CD1c-positive myeloid dendritic cell (primary cell): ENCODE results near the gene MYOZ3.

Source experiments
- DNase-seq: peaks from one replicate; pipeline ENCODE4 v3.0.0-alpha.2; 2016; ENCODE audit errors: extremely low spot score

The MYOZ3 gene

DNA sequence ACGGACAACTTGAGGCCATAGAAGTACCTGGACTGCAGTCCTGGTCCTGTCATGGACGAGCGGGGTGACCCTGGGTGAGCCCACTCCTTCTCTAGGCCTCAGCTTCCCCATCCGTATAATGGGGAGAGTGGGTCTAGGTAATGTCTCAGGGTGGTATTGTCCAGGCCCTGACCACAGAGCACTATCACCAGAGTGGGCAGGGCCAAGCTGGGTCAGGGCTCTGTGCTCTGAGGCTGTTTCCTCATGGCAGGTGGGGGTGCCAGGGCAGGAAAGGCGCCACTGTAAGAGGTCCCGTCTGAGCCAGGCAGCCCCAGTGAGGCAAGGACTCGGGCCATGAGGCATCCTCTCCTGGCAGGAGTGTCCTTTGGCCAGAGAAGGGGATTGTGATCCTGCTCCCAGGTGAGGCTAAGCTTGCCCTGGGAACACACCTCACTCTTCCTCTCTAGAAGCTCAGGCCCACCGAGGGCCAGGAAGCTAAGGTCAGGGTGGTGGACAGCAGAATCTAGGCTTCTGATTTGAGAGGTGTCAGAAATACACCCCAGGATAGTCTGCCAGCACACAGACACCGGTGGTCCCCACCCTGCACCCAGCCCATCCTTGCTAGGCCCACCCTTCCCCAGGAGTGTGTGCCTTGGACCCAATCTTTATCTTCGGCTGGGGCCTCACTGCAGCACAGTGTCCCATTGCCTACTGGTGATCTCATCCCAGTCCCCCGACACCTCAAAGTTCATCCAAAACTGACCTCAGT, 1.5 kb upstream of the MYOZ3 start:
- no peak for DNase-seq

DNA sequence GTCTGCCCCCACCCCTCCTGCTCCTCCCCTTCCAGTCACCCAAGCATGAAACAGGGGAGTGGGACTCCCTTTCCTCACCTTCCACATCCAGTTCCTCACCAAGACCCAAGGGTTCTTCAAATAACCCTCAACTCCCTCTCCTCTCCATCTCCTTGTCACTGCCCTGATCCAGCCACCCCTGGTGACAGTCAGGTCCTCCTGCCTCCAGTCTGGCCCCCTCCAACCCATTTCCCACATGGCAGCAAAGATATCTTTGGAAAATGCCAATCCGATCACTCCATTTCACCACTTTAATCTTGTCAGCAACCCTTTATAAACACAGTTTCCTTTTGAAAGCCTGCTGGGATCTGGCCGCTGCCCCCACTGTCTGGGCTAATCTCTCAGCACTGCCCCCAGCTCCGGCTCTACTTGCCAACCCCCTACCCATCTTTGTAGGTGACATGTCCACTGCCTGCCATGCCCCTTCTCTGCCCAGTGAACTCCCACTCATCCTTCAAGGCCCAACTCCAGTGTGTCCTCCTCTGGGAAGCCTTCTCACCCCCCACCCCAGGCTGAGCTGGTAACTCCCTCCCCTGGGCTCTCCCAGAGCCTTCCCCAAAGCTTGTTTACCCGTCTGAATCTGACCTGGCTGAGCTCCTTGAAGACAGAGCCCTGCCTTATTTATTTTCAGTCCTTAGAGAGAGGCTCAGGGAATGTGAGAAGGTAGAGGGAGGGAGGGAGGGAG, 781 bp upstream of the MYOZ3 start:
- no peak for DNase-seq

- no peak for DNase-seq
Observed at GRCh38 chr5:150661821-150662596, 958 bp downstream of the MYOZ3 start.

DNA sequence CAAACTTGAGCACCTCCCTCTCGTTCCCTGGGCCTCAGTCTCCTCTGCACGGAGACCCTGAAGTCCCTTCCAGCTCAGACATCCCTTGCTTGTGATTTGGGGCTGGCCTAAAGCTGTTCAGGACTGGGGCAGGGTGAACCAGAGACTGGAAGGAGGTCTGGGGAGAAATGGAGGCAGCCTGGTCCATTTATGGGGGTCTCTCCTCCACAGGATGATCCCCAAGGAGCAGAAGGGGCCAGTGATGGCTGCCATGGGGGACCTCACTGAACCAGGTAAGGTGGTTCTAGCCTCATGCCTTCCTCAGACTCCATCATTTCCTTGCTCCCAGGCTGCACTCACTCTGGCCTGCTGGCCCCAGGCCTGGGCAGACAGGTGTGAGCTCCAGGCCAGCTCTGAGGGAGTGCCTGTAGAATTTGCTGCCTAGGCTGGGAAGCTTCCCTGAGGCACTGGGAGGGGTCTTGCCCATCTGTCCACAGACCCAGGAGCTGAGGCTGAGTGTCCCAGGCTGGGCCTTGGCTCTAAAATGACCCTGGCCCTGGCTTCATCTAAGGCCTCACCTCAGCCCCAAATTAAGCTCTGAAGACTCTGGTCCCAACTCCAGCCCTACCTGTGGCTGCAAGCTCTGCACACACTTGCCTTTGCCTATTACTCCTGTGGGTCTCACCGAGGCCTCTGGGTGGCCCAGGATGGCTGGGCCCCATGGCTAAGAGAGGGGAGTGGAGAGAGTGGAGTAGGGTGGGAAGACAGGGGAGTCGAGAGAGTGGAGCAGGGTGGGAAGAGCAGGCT, 1.9 kb downstream of the MYOZ3 start:
- no peak for DNase-seq

GRCh38 chr5:150663936-150664335, 2.9 kb downstream of the MYOZ3 start:
- no peak for DNase-seq

DNA sequence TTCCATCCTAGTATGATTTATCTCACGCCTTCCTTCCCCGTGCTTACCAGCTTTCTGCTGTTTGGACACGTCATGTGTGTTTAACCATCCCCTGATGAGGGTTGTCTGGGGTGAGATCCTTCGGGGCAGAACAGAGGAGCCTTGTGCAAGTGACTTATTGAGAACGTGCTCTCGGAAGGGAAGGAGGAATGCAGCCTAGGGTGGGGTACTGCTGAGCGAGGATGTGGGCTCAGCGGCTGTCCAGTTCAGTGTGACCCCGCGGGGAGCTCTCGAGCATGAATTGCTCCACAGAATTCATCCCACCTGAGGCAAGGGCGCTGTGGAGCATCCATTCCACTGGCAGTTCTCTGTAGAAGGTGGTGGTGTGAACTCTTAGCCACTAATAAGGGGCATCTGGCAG, 4.0 kb downstream of the MYOZ3 start:
- DNase-seq = no peak

- no peak for DNase-seq
Observed at GRCh38 chr5:150670275-150670947, 9.4 kb downstream of the MYOZ3 start.

GRCh38 chr5:150670948-150671310, 9.9 kb downstream of the MYOZ3 start:
- DNase-seq = no peak

- peak; percentile 18 for DNase-seq
Observed at GRCh38 chr5:150671509-150672236, 10.6 kb downstream of the MYOZ3 start.

DNA sequence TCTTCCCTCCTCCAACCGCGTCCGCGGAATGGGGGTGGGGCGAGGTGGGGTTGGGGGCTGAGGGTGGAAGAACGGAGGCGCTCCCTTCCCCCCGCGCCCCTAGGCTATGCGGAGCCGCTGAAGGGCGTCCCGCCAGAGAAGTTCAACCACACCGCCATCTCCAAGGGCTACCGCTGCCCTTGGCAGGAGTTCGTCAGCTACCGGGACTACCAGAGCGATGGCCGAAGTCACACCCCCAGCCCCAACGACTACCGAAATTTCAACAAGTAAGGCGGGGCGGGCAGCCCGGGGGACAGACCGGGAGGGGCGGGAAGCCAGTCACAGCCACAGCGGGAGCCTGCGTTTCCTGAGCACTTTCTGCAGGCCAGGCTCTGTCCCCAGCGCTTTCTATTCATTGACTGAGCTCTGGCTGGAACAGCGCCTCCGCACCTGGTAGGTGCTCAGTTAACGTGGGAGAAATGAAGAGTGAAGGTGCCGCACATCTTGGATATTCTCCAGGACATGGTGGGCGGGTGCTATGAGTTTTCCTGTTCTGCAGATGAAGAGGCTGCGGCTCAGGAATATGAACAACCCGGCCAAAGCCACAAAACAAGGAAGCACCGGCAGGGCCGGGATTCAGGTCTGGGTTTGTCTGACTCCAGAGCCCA, 11.3 kb downstream of the MYOZ3 start:
- peak; percentile 23 for DNase-seq

GRCh38 chr5:150672884-150673275, 11.8 kb downstream of the MYOZ3 start:
- DNase-seq = no peak

- DNase-seq = no peak
Observed at GRCh38 chr5:150674341-150674821, 13.3 kb downstream of the MYOZ3 start.

DNA sequence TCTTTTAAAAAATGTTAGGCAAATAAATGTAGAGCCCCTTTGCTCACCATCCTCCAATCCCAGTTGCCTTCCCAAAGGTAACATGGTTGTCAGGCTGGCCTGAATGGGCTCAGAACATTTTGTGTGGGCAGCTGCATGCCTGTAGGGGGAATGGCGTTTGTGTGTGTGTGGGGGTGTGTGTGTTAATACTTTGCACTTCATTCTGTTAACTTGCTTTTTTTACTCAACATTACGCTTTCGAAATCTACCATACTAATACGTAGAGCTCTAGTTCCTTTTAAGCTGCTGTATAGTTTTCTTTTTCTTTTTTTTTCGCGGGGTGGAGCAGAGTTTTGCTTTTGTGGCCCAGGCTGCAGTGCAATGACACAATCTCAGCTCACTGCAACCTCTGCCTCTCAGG, 14.0 kb downstream of the MYOZ3 start:
- DNase-seq = peak; percentile 33

DNA sequence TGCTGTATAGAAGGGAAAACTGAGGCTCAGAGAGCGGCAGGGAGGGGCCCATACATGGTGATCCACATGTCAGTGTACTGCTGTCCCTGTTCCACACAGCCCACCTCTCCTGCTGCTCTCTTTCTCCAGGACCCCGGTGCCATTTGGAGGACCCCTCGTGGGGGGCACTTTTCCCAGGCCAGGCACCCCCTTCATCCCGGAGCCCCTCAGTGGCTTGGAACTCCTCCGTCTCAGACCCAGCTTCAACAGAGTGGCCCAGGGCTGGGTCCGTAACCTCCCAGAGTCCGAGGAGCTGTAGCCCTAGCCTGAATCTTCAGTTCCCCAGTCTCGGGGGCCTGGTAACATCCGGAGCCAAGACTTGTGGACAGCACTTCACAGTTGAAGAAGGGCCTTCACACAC, 15.5 kb downstream of the MYOZ3 start:
- DNase-seq = no peak

- no peak for DNase-seq
Observed at GRCh38 chr5:150689120-150689519, 28.1 kb downstream of the MYOZ3 start.

GRCh38 chr5:150690760-150691159, 29.7 kb downstream of the MYOZ3 start:
- DNase-seq = no peak

- no peak for DNase-seq
Observed at GRCh38 chr5:150692276-150692675, 31.2 kb downstream of the MYOZ3 start.

- DNase-seq = no peak
Observed at GRCh38 chr5:150694612-150695011, 33.6 kb downstream of the MYOZ3 start.

DNA sequence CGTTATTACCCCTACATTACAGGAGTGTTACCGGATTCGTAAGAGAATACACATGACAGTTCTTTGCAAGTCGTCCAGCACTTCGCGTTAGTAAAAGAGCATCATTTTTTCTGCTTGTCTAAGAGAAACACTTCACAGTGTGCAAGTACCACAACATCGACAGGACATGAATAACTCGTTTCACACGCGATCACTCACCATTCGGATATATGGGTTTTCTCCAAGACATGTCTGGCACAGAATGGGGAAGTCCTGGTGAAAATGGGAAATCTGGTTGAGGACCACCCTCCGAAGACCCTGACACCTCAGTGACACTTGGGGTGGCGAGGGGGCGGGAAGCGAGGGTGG, 39.2 kb downstream of the MYOZ3 start:
- peak; percentile 70 for DNase-seq
